Measurements from ENCODE around the gene CHRNA7.
"Not testable (repeated sequence)": the region's sequence is repeated elsewhere in the genome, so short reads cannot be mapped to it uniquely, and the experiment has no call there.

CHRNA7 gene

GRCh38 chr15:32122013-32122412 is 91.7 kb downstream of the CHRNA7 start:
- no peak for DNase-seq

- DNase-seq, result no peak
These were observed 93.2 kb downstream of the CHRNA7 start for GRCh38 chr15:32123473-32123872.

GRCh38 chr15:32124726-32125125 is 94.4 kb downstream of the CHRNA7 start:
- no peak for DNase-seq

GRCh38 chr15:32125595-32125994 is 95.3 kb downstream of the CHRNA7 start:
- DNase-seq, result no peak

DNA sequence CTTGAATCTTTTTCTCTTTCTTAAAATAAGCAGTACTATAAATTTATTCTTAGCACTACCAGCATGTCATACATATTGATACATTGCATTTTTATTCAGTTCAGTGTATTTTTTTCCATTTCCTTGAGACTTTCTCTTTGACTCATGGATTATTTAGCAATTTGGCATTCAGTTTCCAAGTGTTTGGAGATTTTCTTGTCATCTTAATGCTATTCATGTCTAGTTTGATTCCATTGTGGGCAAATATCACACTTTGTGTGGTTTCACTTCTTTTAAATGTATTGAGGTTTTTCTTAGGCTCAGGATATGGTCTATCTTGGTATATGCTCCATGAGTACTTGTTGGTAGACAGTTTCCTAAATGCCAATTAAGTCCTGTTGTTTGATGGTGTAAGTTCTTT is 99.5 kb downstream of the CHRNA7 start:
- DNase-seq, result no peak

- no peak for DNase-seq
These were observed 100.5 kb downstream of the CHRNA7 start for GRCh38 chr15:32130823-32131222.

GRCh38 chr15:32131803-32132202 is 101.5 kb downstream of the CHRNA7 start:
- DNase-seq, result no peak

GRCh38 chr15:32132859-32133258 is 102.5 kb downstream of the CHRNA7 start:
- DNase-seq, result no peak

GRCh38 chr15:32134842-32135241 is 104.5 kb downstream of the CHRNA7 start:
- DNase-seq, result no peak

DNA sequence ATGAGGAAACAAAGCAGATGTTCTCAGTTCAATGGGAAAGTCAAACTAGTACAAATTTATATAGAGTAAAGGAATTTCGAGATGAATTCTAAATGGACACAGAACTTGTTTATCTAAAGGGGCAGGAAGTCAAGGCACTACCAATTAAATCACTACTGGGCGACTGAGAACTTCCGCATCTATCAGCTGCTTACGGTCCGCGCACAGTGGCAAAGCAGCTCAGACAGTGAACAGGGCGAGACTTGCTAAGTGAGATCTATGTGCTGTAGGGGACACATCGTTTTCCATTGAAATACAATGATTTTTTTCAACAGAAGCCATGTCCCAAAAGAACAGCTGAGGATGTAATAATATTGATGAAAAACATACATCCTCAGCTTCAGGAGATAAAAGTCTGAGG is 105.0 kb downstream of the CHRNA7 start:
- no peak for DNase-seq

DNA sequence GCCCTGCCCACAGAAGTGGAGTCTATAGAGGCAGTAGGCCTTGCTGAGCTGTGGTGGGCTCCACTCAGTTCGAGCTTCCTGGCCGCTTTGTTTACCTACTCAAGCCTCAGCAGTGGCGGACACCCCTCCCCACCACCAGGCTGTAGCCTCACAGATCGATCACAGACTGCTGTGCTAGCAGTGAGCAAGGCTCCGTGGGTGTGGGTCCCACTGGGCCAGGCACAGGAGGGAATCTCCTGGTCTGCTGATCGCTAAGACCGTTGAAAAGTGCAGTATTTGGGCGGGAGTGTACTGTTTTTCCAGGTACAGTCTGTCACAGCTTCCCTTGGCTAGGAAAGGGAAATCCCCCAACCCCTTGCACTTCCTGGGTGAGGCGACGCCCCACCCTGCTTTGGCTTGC is 115.2 kb downstream of the CHRNA7 start:
- DNase-seq, result not testable (repeated sequence)

- DNase-seq, result no peak
These were observed 118.7 kb downstream of the CHRNA7 start for GRCh38 chr15:32148833-32149555.

- no peak for DNase-seq
These were observed 122.3 kb downstream of the CHRNA7 start for GRCh38 chr15:32152574-32152973.

GRCh38 chr15:32153868-32154623 is 123.7 kb downstream of the CHRNA7 start:
- not testable (repeated sequence) for DNase-seq

- not testable (repeated sequence) for DNase-seq
These were observed 131.8 kb downstream of the CHRNA7 start for GRCh38 chr15:32162143-32162542.

DNA sequence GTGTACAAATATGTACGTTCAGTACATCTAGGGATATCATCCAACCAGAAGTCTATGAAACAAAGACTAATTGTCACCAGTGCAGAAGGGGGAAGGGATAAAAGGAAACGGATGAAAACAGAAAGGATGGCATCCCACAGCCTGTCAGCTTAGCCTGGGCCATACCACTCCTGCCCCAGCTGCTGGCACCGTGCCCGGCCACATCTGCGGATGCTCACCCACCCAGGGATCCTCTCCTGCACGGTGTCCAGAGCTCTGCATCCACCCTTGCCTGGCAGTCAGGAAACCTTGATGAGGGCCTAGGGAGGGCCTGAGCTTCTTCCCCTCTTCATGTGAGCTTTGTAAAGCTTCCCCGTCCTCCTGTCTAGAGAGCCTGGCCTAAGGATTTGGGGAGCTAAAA is 133.8 kb downstream of the CHRNA7 start:
- DNase-seq, result not testable (repeated sequence)

DNA sequence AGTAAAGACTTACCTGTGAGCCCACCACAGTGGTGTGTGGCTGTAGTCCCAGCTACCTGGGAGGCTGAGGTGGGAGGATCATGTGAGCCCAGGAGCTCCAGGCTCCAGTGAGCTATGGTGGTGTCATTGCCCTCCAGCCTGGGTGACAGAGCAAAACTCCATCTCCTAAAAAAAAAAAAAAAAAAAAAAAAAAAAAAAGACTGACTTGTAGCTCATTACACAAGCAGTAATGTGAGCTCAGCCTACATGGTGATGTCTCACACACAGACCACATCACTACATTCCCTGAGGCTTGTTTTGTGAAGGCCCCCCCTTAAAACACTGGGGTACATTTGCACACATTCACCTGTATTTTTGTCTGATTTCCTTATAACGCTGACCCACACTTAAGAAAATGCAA is 134.4 kb downstream of the CHRNA7 start:
- DNase-seq, result not testable (repeated sequence)

DNA sequence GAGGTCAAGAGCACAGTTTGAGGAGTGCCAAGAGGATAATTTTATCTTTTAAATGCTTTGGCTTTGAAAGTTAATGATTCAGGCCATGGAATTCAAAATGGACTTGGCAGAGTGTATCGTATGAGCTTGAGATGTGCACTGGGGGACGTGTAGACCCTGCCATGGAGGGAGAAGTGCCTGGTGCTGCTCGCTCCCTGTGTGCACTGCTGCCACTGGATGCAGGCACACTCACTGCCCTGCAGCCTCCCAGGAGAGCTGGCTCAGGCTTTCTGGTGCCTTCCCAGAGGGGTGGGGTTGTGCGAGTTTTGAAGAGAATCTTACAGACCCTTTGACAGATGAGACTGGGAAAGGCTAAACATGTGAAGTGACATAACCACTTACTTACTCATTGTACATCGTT is 135.5 kb downstream of the CHRNA7 start:
- DNase-seq, result not testable (repeated sequence)

GRCh38 chr15:32166270-32166669 is 136.0 kb downstream of the CHRNA7 start:
- DNase-seq, result not testable (repeated sequence)

DNA sequence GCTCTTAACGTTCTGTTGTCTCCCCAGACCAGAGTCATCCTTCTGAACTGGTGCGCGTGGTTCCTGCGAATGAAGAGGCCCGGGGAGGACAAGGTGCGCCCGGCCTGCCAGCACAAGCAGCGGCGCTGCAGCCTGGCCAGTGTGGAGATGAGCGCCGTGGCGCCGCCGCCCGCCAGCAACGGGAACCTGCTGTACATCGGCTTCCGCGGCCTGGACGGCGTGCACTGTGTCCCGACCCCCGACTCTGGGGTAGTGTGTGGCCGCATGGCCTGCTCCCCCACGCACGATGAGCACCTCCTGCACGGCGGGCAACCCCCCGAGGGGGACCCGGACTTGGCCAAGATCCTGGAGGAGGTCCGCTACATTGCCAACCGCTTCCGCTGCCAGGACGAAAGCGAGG is 137.6 kb downstream of the CHRNA7 start:
- DNase-seq, result not testable (repeated sequence)

- not testable (repeated sequence) for DNase-seq
These were observed 150.3 kb downstream of the CHRNA7 start for GRCh38 chr15:32180579-32180978.

DNA sequence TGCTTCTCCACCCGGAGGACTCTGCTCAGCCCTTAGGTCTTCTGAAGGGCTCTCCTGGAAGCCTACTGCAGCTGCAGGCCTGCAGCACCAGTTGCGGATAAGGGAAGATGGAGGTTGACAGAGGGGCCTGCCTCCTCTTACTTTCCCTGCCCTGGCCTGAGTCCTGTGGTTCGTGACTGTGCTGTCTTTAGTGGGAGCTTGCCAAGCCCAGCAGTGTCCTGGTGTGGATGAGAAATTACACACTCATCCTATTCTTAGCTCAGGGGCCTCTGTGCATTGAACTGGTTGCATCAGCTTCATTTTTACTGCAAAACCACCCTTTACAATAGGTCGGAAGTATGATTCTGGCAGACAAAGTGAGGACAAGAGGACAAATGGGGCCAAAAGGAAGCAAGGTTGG is 163.5 kb downstream of the CHRNA7 start:
- not testable (repeated sequence) for DNase-seq

GRCh38 chr15:32196206-32196605 is 165.9 kb downstream of the CHRNA7 start:
- DNase-seq, result not testable (repeated sequence)

DNA sequence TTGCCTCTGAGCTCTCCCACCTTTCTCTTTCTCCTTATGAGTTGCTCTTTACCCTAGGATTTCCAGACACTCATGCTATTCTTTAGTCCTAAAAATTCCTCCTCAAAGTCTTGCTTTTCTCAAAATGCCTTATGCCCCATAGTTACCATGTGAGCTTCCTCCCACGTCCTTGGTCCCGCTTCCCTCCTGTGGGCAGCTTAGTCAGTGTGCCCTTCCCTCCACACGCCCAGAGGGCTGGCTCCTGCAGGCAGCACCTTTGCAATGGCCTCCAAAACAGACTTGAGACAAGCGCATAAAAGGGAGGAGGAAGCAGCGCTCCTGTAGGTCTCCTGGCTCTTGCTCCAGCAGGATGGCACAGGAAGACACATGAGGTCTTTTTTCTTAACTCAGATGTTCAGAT is 168.6 kb downstream of the CHRNA7 start:
- not testable (repeated sequence) for DNase-seq
